ENCODE measurements around the gene KNOP1. TPM values are rescaled to one million over a fixed set of nuclear protein-coding genes. Genes with fewer than 3 reads are reported as not detected.

The KNOP1 gene
- total RNA-seq, 1 experiment from 2014 or later = 3.6 TPM

- no peak overlapping the region for H3K4me3 ChIP-seq (ENCODE audit: low read length)
- no peaks in the 10 kb centered on the region for H4K20me1 ChIP-seq (ENCODE audit: insufficient read depth, low read depth, low read length)
- no peaks in the 10 kb centered on the region for H3K9me2 ChIP-seq (replicated peaks; ENCODE audit: insufficient read depth, low read length)
- no peak overlapping the region for H3K9ac ChIP-seq (ENCODE audit: low read length)
- no peak overlapping the region for H3K4me2 ChIP-seq (ENCODE audit: low read depth, low read length, poor library complexity, severe bottlenecking)
- H3K9me3 ChIP-seq (ENCODE audit: low read length) = no peaks in the 10 kb centered on the region
- H3K4me1 ChIP-seq (ENCODE audit: low read length) = peaks cover 10% of the 10 kb centered on the region
- H3K79me2 ChIP-seq (ENCODE audit: low read length) = peaks cover 26% of the 10 kb centered on the region
- H2AFZ ChIP-seq (ENCODE audit: low read length) = no peak overlapping the region
- H3K27me3 ChIP-seq (ENCODE audit: low read length) = no peaks in the 10 kb centered on the region
- no peak overlapping the region for H3K27ac ChIP-seq (ENCODE audit: low read length)
- no peak for DNase-seq
- no peaks in the 10 kb centered on the region for H3K36me3 ChIP-seq (ENCODE audit: insufficient read depth, low read length)
Measured at GRCh38 chr16:19712418-19713058, 5.5 kb downstream of the KNOP1 start.

DNA sequence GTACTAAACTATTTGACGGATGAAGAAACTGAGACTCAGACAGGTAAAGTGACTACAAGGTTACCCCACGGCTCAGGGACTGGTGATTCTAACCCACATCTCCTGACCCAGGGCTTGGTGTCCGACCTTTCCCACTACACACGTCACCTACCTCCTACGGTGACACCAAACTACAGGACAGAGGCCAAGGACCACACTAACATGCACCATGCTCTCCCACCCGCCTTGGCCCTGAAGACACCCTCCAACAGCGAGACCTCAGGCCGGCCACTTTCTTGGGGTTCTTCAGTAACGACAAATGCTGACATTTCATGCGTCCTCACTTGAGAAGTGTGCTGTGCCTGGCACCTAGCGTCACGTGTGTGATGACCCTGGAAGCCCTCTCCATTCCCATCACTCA lies 6.4 kb downstream of the KNOP1 start:
- H3K79me2 ChIP-seq (ENCODE audit: low read length) = peaks cover 17% of the 10 kb centered on the region
- no peak overlapping the region for H2AFZ ChIP-seq (ENCODE audit: low read length)
- H3K9me3 ChIP-seq (ENCODE audit: low read length) = no peaks in the 10 kb centered on the region
- H3K9me2 ChIP-seq (replicated peaks; ENCODE audit: insufficient read depth, low read length) = no peaks in the 10 kb centered on the region
- H3K36me3 ChIP-seq (ENCODE audit: insufficient read depth, low read length) = no peaks in the 10 kb centered on the region
- peaks cover 6% of the 10 kb centered on the region for H3K4me1 ChIP-seq (ENCODE audit: low read length)
- no peak overlapping the region for H3K4me2 ChIP-seq (ENCODE audit: low read depth, low read length, poor library complexity, severe bottlenecking)
- no peaks in the 10 kb centered on the region for H4K20me1 ChIP-seq (ENCODE audit: insufficient read depth, low read depth, low read length)
- H3K9ac ChIP-seq (ENCODE audit: low read length) = no peak overlapping the region
- DNase-seq = no peak
- no peak overlapping the region for H3K4me3 ChIP-seq (ENCODE audit: low read length)
- no peaks in the 10 kb centered on the region for H3K27me3 ChIP-seq (ENCODE audit: low read length)
- H3K27ac ChIP-seq (ENCODE audit: low read length) = no peak overlapping the region

DNA sequence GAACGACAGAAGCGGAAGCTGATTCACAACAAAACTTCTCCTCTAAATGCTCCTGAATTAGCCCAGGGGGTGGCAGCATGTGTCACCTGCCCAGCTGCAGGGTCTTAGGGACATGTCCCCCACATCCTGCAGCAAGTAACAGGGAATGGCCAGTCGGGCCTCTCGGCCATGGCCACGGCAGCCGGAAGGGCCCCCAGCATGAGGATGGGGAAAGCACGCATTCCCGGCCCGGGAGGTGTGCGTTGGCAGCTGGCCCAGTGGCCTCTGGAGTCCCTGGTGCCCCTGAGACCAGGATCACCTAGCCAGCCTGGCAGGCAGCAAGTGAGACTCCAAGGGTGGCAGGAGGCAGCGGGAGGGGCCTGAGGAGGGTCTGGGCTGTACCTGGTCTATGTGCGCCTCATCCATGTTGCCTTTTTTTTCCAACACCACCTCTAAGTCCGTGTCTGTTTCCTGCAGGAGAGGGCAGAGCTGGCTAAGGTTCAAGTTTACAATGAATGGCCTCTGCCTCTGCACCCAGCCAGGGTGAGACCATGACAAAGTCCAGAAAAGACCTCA lies 7.0 kb downstream of the KNOP1 start:
- Histone ChIP-seq H3K27me3 (ENCODE audit: low read length) (no peaks in the 10 kb centered on the region), H3K9me3 (ENCODE audit: low read length) (no peaks in the 10 kb centered on the region), H3K9ac (ENCODE audit: low read length) (no peak overlapping the region), H3K4me2 (ENCODE audit: low read depth, low read length, poor library complexity, severe bottlenecking) (no peak overlapping the region), H3K36me3 (ENCODE audit: insufficient read depth, low read length) (no peaks in the 10 kb centered on the region), H3K9me2 (replicated peaks; ENCODE audit: insufficient read depth, low read length) (no peaks in the 10 kb centered on the region), H4K20me1 (ENCODE audit: insufficient read depth, low read depth, low read length) (no peaks in the 10 kb centered on the region), H3K27ac (ENCODE audit: low read length) (no peak overlapping the region), H3K79me2 (ENCODE audit: low read length) (peaks cover 11% of the 10 kb centered on the region), H3K4me1 (ENCODE audit: low read length) (no peaks in the 10 kb centered on the region), H2AFZ (ENCODE audit: low read length) (no peak overlapping the region), H3K4me3 (ENCODE audit: low read length) (no peak overlapping the region)
- no peak for DNase-seq

DNA sequence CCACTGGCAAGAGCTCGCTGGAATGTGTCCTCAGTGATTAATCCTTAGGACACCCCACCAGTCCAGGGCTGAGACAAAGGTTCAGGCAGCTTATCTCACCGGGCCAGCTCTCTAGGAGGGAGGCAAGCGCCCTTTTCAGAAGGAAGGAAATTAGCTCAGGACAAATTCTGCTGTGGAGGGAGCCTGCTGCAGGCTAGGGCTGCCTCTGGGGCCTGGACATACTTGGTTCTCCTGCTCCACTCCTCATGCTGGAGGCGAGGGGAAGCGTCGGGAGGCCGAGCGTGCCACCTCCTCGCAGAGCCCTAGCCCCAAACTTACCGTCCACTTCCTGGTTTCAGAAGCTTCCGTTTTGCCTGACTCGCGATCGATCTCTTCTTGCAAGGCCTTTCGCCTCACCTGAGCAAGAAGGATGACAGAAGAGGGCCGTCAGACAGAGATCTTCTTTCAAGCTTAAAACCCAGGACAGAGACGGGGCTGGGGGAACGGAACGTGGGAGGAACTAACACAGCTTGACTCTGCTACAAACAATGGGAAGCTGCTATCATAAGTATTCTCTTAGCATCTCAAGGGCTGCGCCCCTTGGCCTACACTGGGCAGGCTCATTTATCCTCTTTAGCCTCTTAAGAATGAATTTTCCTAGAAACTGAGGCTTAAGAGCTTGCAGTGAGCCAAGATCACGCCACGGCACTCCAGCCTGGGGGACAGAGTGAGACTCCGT lies 7.7 kb downstream of the KNOP1 start:
- Histone ChIP-seq H3K9me2 (replicated peaks; ENCODE audit: insufficient read depth, low read length) (no peaks in the 10 kb centered on the region), H2AFZ (ENCODE audit: low read length) (no peak overlapping the region), H4K20me1 (ENCODE audit: insufficient read depth, low read depth, low read length) (no peaks in the 10 kb centered on the region), H3K36me3 (ENCODE audit: insufficient read depth, low read length) (no peaks in the 10 kb centered on the region), H3K9ac (ENCODE audit: low read length) (no peak overlapping the region), H3K27ac (ENCODE audit: low read length) (no peak overlapping the region), H3K9me3 (ENCODE audit: low read length) (no peaks in the 10 kb centered on the region), H3K4me2 (ENCODE audit: low read depth, low read length, poor library complexity, severe bottlenecking) (no peak overlapping the region), H3K27me3 (ENCODE audit: low read length) (no peaks in the 10 kb centered on the region), H3K4me1 (ENCODE audit: low read length) (no peaks in the 10 kb centered on the region), H3K79me2 (ENCODE audit: low read length) (peaks cover 5% of the 10 kb centered on the region; the same call in 1 of the 2 replicates), H3K4me3 (ENCODE audit: low read length) (no peak overlapping the region)
- DNase-seq = no peak

GRCh38 chr16:19709381-19710136 lies 8.5 kb downstream of the KNOP1 start:
- Histone ChIP-seq H3K4me3 (ENCODE audit: low read length) (no peak overlapping the region), H3K27ac (ENCODE audit: low read length) (no peak overlapping the region), H3K27me3 (ENCODE audit: low read length) (no peaks in the 10 kb centered on the region), H2AFZ (ENCODE audit: low read length) (no peak overlapping the region), H3K4me2 (ENCODE audit: low read depth, low read length, poor library complexity, severe bottlenecking) (no peak overlapping the region), H3K9me2 (replicated peaks; ENCODE audit: insufficient read depth, low read length) (no peaks in the 10 kb centered on the region), H3K36me3 (ENCODE audit: insufficient read depth, low read length) (no peaks in the 10 kb centered on the region), H3K9me3 (ENCODE audit: low read length) (no peaks in the 10 kb centered on the region), H4K20me1 (ENCODE audit: insufficient read depth, low read depth, low read length) (no peaks in the 10 kb centered on the region), H3K4me1 (ENCODE audit: low read length) (no peaks in the 10 kb centered on the region), H3K79me2 (ENCODE audit: low read length) (no peaks in the 10 kb centered on the region), H3K9ac (ENCODE audit: low read length) (no peak overlapping the region)
- DNase-seq = no peak

GRCh38 chr16:19708296-19709205 lies 9.5 kb downstream of the KNOP1 start:
- Histone ChIP-seq H2AFZ (ENCODE audit: low read length) (no peak overlapping the region), H3K36me3 (ENCODE audit: insufficient read depth, low read length) (no peaks in the 10 kb centered on the region), H3K4me1 (ENCODE audit: low read length) (no peaks in the 10 kb centered on the region), H3K9me3 (ENCODE audit: low read length) (no peaks in the 10 kb centered on the region), H3K9ac (ENCODE audit: low read length) (no peak overlapping the region), H3K27me3 (ENCODE audit: low read length) (no peaks in the 10 kb centered on the region), H3K79me2 (ENCODE audit: low read length) (no peaks in the 10 kb centered on the region), H3K4me2 (ENCODE audit: low read depth, low read length, poor library complexity, severe bottlenecking) (no peak overlapping the region), H3K27ac (ENCODE audit: low read length) (no peak overlapping the region), H4K20me1 (ENCODE audit: insufficient read depth, low read depth, low read length) (no peaks in the 10 kb centered on the region), H3K9me2 (replicated peaks; ENCODE audit: insufficient read depth, low read length) (no peaks in the 10 kb centered on the region), H3K4me3 (ENCODE audit: low read length) (no peak overlapping the region)
- DNase-seq = no peak

DNA sequence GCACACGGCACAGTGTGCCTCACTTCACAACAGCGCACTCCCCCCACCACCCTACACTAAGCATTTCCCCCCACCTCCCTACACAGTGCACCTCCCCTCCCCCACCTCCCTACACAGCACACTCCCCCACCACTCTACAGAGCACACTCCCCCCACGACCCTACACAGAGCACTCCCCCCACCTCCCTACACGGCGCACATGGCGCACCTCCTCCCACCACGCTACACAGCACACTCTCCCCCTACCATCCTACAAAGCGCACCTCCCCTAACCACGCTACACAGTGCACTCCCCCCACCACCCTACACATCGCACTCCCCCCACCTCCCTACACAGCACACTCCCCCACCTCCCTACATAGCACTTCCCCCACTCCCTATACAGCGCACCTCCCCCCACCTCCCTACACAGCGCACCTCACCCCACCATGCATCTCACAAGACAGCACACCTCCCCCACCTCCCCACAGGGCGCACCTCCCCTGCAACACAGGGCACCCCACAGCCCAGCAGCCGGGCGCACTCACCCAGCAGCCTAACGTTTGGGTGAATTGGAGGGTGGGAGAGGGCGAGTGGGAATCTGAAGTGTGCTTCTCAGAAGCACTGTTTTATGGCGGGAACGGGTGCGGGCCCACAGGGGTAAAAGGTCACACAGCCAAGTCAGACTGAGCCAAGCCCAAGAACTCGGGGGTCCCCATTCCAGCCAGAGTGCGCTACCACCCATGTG lies 10.3 kb downstream of the KNOP1 start:
- H2AFZ ChIP-seq (ENCODE audit: low read length) = no peak overlapping the region
- H3K4me3 ChIP-seq (ENCODE audit: low read length) = no peak overlapping the region
- H3K36me3 ChIP-seq (ENCODE audit: insufficient read depth, low read length) = no peaks in the 10 kb centered on the region
- no peaks in the 10 kb centered on the region for H3K4me1 ChIP-seq (ENCODE audit: low read length)
- no peak overlapping the region for H3K27ac ChIP-seq (ENCODE audit: low read length)
- H4K20me1 ChIP-seq (ENCODE audit: insufficient read depth, low read depth, low read length) = no peaks in the 10 kb centered on the region
- no peak overlapping the region for H3K4me2 ChIP-seq (ENCODE audit: low read depth, low read length, poor library complexity, severe bottlenecking)
- H3K9me2 ChIP-seq (replicated peaks; ENCODE audit: insufficient read depth, low read length) = no peaks in the 10 kb centered on the region
- no peaks in the 10 kb centered on the region for H3K9me3 ChIP-seq (ENCODE audit: low read length)
- H3K27me3 ChIP-seq (ENCODE audit: low read length) = no peaks in the 10 kb centered on the region
- no peak overlapping the region for H3K9ac ChIP-seq (ENCODE audit: low read length)
- no peaks in the 10 kb centered on the region for H3K79me2 ChIP-seq (ENCODE audit: low read length)
- DNase-seq = no peak
